Stomach (tissue), 9 donors: ENCODE results near the gene EGLN1. TPM values are rescaled to one million over a fixed set of nuclear protein-coding genes. Genes with fewer than 3 reads are reported as not detected.

Experiments used
- DNase-seq, 2 donors: peaks; one replicate each; pipeline versions ENCODE4 v3.0.0 to v3.0.0-alpha.2; 2013 to 2019
- H3K27ac ChIP-seq, 5 donors: fragments of 200-600 bp in 4 of 5; sonication (generic) in 4 of 5; one replicate each; pipeline ENCODE4 v1.5.1; 2013 to 2019; ENCODE audit warnings: mild to moderate bottlenecking in 1 of 5, moderate library complexity in 1 of 5
- H3K27me3 ChIP-seq, 3 donors: fragments of 200-600 bp; sonication (generic); one replicate each; pipeline ENCODE4 v1.5.1; 2017 to 2019; ENCODE audit warnings: mixed run types in 1 of 3
- H3K36me3 ChIP-seq, 4 donors: fragments of 200-600 bp; sonication (generic); 1 replicate in 3 of 4; 2 replicates in 1 of 4; pipeline ENCODE4 v1.5.1; 2016 to 2019
- H3K4me1 ChIP-seq, 4 donors: fragments of 200-600 bp; sonication (generic); one replicate each; pipeline ENCODE4 v1.5.1; 2016 to 2019
- H3K4me3 ChIP-seq, 4 donors: fragments of 200-600 bp; sonication (generic) in 3 of 4; one replicate each; pipeline ENCODE4 v1.5.1; 2016 to 2019; ENCODE audit warnings: mild to moderate bottlenecking in 1 of 4
- H3K9me3 ChIP-seq, 4 donors: fragments of 200-600 bp; sonication (generic); one replicate each; pipeline ENCODE4 v1.5.1; 2016 to 2019
- EP300 ChIP-seq: sonication (generic); formaldehyde crosslinking; IDR thresholded peaks from one replicate; pipeline ENCODE4 v1.6.1; 2017; ENCODE audit warnings: antibody characterized with exemption
- POLR2A ChIP-seq, 4 donors: fragments of 450-650 bp; IDR thresholded peaks; one replicate each; pipeline ENCODE4 v1.6.1; 2016; ENCODE audit warnings: antibody characterized with exemption in 4 of 4, control low read depth in 2 of 4, mild to moderate bottlenecking in 1 of 4, moderate library complexity in 1 of 4
- POLR2AphosphoS5 ChIP-seq, 3 donors: sonication (generic); formaldehyde crosslinking; IDR thresholded peaks; one replicate each; pipeline ENCODE4 v1.6.1; 2016; ENCODE audit warnings: antibody characterized with exemption in 3 of 3
- WGBS, 5 donors: extraction: QIAGEN DNeasy Blood & Tissue Kit in 3 of 5; methylation state at CpG; one replicate each; pipeline versions ENCODE4 v1.1.5 to v1.1.7; 2013 to 2018; 5-methylcytosine and 5-hydroxymethylcytosine counted together
- intact Hi-C: fragments of 100-400 bp; cut with DNase I; formaldehyde crosslinking; loops from one replicate; pipeline ENCODE4 v1.15.1; 2023; ENCODE audit warnings: low total_unique reads
- polyA plus RNA-seq, 3 donors: library from polyadenylated mRNA; stranded (reverse); fragments of 200-250 nt; gene quantifications; one replicate each; pipeline ENCODE4 v1.2.3, GENCODE V29; 2013
- total RNA-seq, 5 donors: library from RNA; depleted of rRNA; stranded (reverse); fragments of >200 nt; gene quantifications; one replicate each; pipeline versions ENCODE4 v1.1.0 to v1.2.3, GENCODE V29; 2014 to 2016
- TF ChIP-seq, protein P1 (sequence below), 7 experiments: fragments of 450-650 bp in 4 of 7; fragments of 200-600 bp in 3 of 7; sonication (generic) in 3 of 7; IDR thresholded peaks; one replicate each; pipeline ENCODE4 v1.5.1; 2016 to 2019; ENCODE audit warnings: antibody characterized with exemption in 7 of 7, control low read depth in 2 of 7, mild to moderate bottlenecking in 1 of 7
- donor health status: healthy with polysubstance abuse.
- donor health status: Bipolar disorder and iron deficiency.
- donor health status: healthy.

Gene EGLN1
- total and polyA plus RNA-seq, 8 donors: 7.0 to 43.0 (median 15.6) TPM

DNA sequence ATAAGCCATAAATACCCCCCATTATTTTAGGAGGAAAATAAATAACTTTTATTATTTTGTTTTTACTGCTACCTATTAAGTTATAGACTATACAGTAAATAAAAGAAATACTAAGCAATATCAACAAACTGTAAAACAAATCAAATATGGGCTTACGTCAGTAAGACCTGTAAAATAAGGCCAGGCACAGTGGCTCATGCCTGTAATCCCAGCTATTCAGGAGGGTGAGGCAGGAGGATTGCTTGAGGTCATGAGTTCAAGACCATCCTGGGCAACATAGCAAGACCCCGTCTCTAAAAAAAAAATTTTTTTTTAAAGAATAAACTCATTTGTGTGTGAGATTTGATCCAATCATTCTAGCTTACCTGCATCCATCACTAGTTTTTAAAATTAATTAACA lies 17.8 kb downstream of the EGLN1 start:
- Histone ChIP-seq H3K27me3 (no peaks in the 10 kb centered on the region), H3K4me3 (no peak overlapping the region), H3K27ac (no peak overlapping the region), H3K9me3 (no peaks in the 10 kb centered on the region), H3K4me1 (peaks cover 13 to 56% (median 41%) of the 10 kb centered on the region in 4 donors), H3K36me3 (peaks cover 0 to 4% (median 0%) of the 10 kb centered on the region in 4 donors)
- DNase-seq: no peak
- intact Hi-C loops: no loop called here
- no peak for TF ChIP-seq POLR2A (IDR thresholded peaks at IDR 0.05)
- no peak for TF ChIP-seq EP300
- TF ChIP-seq POLR2AphosphoS5 (IDR thresholded peaks at IDR 0.05): no peak
- TF ChIP-seq, protein P1, sequence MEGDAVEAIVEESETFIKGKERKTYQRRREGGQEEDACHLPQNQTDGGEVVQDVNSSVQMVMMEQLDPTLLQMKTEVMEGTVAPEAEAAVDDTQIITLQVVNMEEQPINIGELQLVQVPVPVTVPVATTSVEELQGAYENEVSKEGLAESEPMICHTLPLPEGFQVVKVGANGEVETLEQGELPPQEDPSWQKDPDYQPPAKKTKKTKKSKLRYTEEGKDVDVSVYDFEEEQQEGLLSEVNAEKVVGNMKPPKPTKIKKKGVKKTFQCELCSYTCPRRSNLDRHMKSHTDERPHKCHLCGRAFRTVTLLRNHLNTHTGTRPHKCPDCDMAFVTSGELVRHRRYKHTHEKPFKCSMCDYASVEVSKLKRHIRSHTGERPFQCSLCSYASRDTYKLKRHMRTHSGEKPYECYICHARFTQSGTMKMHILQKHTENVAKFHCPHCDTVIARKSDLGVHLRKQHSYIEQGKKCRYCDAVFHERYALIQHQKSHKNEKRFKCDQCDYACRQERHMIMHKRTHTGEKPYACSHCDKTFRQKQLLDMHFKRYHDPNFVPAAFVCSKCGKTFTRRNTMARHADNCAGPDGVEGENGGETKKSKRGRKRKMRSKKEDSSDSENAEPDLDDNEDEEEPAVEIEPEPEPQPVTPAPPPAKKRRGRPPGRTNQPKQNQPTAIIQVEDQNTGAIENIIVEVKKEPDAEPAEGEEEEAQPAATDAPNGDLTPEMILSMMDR (IDR thresholded peaks at IDR 0.05): no peak
- 91 to 100% (median 95%) methylated on average over 2 of the region's 2 CpGs for WGBS, 5 donors

DNA sequence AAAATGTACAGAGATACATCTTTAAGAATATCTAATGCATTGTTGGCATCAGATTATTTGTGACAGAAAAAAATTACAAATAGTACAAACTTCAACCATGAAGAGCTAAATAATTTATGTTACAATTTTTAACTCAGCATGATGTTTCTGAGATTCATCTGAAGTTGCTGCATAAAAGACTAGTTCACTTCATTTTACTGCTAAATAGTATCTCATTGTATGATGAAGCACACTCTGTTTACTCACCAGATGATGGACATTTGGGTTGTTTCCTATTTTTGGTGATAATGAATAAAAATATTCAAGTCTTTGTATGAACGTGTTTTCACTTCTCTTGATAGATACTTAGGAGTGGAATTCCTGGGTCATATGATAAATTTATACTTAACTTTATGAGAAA lies 20.6 kb downstream of the EGLN1 start:
- no peaks in the 10 kb centered on the region for H3K9me3 ChIP-seq
- no peak overlapping the region for H3K4me3 ChIP-seq
- H3K4me1 ChIP-seq: peaks cover 0 to 55% (median 28%) of the 10 kb centered on the region in 4 donors
- WGBS, 5 donors: 0 to 77% (median 40%) methylated on average over 1 of the region's 1 CpG
- intact Hi-C loops: no loop called here
- TF ChIP-seq, protein P1 (IDR thresholded peaks at IDR 0.05): no peak
- no peak for TF ChIP-seq POLR2A (IDR thresholded peaks at IDR 0.05)
- DNase-seq: no peak
- H3K36me3 ChIP-seq: peaks cover 0 to 5% (median 0%) of the 10 kb centered on the region in 4 donors
- H3K27ac ChIP-seq: no peak overlapping the region
- H3K27me3 ChIP-seq: no peaks in the 10 kb centered on the region

DNA sequence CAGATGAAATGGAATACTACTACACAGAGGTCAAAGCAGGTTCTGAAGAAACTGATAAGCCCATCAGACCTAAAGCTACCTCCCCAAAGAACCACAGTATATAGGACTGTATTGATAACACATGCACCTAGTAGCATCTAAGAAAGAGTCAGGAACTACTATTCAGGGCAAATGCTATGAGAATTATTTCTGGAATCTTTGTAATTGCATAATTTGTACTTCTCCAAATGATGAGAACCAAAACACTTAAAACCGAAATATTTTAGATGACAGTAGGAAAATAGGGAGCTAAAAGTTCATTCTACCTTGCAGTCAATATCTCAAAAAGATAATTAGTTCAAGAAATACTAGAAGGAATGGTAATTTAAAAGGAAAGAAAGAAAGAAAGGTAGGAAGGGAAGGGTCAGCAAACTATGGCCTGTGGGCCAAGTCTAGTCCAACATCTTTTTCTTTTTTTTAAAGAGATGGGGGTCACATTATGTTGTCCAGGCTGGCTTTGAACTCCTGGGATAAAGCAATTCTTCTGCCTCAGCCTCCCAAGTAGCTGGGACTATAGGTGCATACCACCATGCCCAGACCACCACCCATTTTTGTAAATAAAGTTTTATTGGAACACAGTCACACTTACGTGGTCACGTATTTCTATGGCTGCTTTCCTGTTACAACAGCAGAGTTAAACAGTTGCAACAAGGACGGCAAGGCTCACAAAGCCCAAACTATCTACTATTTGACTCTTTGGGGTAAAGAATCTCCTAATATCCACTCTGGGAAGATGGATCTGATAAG lies 24.0 kb downstream of the EGLN1 start:
- Histone ChIP-seq H3K4me1 (peaks cover 16 to 62% (median 43%) of the 10 kb centered on the region in 4 donors), H3K36me3 (peaks cover 0 to 5% (median 0%) of the 10 kb centered on the region in 4 donors), H3K27me3 (no peaks in the 10 kb centered on the region), H3K27ac (no peak overlapping the region), H3K9me3 (no peaks in the 10 kb centered on the region), H3K4me3 (no peak overlapping the region)
- intact Hi-C loops: no loop called here
- DNase-seq: no peak
- WGBS, 5 donors: 68 to 93% (median 71%) methylated on average over 4 of the region's 4 CpGs
- no peak for TF ChIP-seq POLR2A (IDR thresholded peaks at IDR 0.05)
- no peak for TF ChIP-seq POLR2AphosphoS5 (IDR thresholded peaks at IDR 0.05)
- TF ChIP-seq, protein P1 (IDR thresholded peaks at IDR 0.05): no peak
- no peak for TF ChIP-seq EP300

DNA sequence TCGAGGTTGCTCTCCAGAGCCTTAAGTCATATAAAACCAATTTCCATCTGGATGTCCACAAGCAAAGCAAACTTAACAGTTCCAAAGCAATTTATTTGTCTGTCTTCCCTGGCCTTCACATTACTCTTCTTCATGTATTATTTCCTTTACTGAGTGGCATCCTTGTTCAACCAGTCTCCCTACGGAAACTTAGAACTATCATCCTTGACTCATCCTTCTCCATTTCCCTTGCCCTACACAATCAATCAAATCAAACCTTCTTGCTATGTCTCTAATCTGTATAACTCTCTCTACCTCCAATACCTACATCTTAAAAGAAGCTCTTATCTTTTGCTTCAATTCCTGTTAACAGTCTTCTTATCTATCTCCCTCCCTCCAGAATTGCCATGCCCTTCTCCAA lies 25.4 kb downstream of the EGLN1 start:
- Histone ChIP-seq H3K9me3 (no peaks in the 10 kb centered on the region), H3K27ac (peak overlapping the region in 3 of 5 donors; percentile 57 to 77 (median 75)), H3K27me3 (no peaks in the 10 kb centered on the region), H3K4me3 (no peak overlapping the region), H3K4me1 (peaks cover 21 to 68% (median 45%) of the 10 kb centered on the region in 4 donors), H3K36me3 (peaks cover 0 to 5% (median 0%) of the 10 kb centered on the region in 4 donors)
- no peak for TF ChIP-seq POLR2A (IDR thresholded peaks at IDR 0.05)
- TF ChIP-seq EP300: no peak
- TF ChIP-seq, protein P1 (IDR thresholded peaks at IDR 0.05): no peak
- no peak for TF ChIP-seq POLR2AphosphoS5 (IDR thresholded peaks at IDR 0.05)
- WGBS, 5 donors: 88 to 96% (median 95%) methylated on average over 2 of the region's 2 CpGs
- DNase-seq: no peak
- intact Hi-C loops: no loop called here
